HG03045 (cell line): ENCODE measurements around the gene DTWD2.
A peak's percentile ranks its signal among the peaks of the same experiment; 100 is the strongest.
"Not testable (repeated sequence)": the region's sequence is repeated elsewhere in the genome, so short reads cannot be mapped to it uniquely, and the experiment has no call there.

Source experiments
- ATAC-seq: cut with Tn5 transposase; IDR thresholded peaks from one replicate; pipeline ENCODE4 v1.9.1; 2021; ENCODE audit warnings: mild to moderate bottlenecking, moderate library complexity; ENCODE audit not compliant: unreplicated experiment

Gene DTWD2

DNA sequence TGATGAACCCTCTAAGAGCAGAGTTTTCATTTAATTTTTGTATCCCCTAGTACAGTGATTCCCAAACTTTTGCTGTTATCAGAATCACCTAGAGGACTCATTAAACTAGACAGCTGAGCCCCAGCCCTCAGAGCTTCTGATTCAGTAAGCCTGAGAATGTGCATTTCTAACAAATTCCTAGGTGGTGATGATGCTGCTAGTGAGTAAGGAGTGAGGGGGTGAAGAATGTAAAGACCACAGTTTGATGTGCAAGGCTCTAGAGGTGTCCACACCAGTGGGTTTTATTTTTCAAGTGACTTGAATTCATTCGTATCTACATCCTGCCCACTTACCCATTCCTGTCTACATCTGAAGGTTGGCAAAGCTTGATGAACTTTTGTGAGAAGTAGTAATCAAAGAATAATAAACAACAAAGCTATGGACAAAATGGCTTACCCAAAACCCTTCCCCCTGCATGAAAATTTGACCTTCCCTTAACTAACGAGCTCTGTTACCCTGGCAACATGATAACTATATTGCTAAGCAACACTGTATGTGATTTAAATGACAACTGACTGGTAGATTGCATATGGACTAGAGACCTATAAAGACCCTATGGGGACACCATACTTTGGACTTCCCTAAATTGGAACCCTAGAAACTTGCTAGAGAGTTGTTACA, 35.2 kb downstream of the DTWD2 start:
- no peak for ATAC-seq

DNA sequence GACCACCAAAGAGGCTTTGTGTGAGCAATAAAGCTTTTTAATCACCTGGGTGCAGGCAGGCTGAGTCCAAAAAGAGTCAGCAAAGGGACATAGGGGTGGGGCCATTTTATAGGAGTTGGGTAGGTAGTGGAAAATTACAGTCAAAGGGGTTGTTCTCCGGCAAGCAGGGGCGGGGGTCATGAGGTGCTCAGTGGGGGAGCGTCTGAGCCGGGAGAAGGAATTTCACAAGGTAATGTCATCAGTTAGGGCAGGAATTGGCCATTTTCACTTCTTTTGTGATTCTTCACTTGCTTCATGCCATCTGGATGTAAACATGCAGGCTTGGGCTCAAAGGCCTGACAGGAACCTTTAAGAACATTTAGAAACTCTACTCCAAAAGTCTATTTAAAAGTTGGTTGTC, 36.0 kb downstream of the DTWD2 start:
- not testable (repeated sequence) for ATAC-seq

GRCh38 chr5:118950354-118950753, 38.0 kb downstream of the DTWD2 start:
- ATAC-seq: not testable (repeated sequence)

DNA sequence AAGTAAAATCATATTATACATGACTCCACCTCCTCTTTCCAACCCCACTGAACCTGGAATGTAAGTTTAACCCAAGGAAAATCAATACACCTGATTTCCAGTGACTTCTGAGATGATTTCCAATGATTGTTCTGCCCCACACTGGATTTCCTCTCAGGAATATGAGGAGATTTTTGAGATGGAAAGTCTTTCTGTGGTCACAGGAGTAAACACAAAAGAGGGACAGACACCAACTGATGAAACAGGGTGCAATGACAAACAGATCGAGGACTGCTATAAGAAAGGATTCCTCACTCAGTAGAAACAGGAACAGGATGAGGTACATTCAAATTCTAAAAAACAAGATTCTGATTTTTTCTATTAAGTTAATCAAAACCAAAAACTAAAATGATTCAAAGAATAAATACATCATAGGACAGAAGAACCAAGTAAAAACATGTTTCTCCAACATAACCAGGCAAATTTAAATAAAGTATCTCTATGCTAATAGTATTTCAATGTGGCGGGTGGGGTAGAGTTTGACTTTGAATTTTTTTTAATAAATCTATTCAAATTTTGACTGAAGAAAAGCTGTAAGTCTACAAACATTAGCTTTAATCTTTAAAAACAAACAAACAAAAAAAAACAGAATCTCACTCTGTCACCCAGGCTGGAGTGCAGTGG, 42.1 kb downstream of the DTWD2 start:
- ATAC-seq: no peak

- ATAC-seq: no peak
These were observed 50.8 kb downstream of the DTWD2 start for GRCh38 chr5:118937393-118938061.

GRCh38 chr5:118933703-118934102, 54.6 kb downstream of the DTWD2 start:
- ATAC-seq: no peak

GRCh38 chr5:118931564-118931963, 56.8 kb downstream of the DTWD2 start:
- no peak for ATAC-seq

DNA sequence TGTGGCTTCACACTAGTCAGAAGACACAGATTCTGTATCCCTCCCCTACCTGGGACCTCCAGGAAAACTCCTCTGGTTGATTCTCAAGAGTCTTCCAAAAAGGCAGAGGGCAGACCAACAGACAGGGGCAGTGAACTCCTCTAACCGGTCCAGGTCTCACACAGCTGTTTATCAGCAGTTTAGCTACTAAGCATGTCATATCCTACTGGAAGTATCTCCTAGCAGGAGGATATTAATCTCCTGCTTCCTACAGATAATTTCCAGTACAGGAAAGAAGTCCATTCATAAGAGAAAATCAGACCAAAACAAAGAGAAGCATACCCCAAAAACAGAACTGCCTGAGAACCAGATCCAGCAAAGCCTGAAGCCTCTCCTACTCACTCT, 64.3 kb downstream of the DTWD2 start:
- ATAC-seq: no peak

DNA sequence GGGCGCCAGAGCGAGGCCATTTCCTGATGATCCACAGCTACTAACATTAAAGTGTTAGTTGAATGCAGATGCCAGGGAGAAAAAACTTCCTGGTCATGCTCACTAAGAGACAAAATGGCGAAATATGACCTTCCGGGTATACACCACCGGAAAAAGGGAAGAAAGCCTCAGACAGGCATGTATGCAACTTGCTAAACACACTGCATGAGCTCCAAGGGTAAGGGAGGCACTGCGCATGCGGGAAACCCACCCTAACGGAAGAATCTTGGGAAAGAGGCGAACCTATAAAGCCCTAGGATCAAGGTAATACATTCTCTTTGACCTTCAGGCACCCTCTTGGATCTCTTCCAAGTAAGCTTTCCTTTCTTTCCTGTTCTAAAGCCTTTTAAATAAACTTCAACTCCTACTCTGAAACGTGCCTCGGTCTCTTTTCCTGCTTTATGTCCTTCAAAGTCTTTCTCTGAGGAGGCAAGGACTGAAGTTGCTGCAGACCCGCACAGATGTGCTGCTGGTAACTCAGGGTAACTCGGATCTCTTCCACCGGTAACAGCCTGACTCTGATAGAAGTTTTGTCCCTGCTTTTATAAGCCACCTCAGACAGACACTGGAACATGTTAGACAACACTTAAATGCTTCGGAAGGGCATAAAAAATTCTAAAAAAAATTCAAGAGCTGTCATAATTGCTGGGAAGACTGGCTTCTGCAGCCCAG, 64.9 kb downstream of the DTWD2 start:
- no peak for ATAC-seq

GRCh38 chr5:118921866-118922265, 66.5 kb downstream of the DTWD2 start:
- no peak for ATAC-seq

DNA sequence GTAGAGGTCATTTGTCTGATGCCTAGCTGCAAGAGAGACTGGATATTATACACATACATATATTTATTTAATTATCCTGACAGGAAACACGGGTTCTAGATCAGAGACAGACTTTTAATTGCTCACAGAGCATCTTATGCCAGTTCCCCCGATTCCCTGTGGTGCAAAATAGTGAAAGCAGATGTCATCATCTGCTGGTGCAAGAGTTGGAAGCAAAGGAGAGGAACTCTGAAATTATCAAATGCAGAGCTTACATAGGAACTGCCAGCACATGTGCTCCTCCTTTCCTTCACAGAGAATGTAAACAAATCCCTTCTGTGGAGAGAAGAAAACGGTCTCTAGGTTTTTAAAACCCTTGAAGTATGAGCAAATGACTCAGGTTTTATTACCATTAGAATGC, 69.3 kb downstream of the DTWD2 start:
- ATAC-seq: no peak

GRCh38 chr5:118918232-118918631, 70.1 kb downstream of the DTWD2 start:
- ATAC-seq: peak; percentile 60

DNA sequence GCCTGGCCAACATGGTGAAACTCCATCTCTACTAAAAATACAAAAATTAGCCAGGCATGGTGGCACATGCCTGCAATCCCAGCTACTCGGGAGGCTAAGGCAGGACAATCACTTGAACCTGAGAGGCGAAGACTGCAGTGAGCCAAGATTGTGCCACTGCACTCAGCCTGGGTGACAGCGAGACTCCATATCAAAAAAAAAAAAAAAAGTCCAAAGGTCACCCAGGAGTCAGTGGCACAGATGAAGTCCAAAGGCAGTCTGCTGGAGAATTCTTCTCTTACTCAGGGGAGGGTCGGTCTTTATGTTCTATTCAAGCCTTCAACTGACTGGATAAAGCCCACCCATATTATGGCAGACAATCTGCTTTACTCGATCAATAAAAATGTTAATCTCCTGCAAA, 80.8 kb downstream of the DTWD2 start:
- ATAC-seq: not testable (repeated sequence)

DNA sequence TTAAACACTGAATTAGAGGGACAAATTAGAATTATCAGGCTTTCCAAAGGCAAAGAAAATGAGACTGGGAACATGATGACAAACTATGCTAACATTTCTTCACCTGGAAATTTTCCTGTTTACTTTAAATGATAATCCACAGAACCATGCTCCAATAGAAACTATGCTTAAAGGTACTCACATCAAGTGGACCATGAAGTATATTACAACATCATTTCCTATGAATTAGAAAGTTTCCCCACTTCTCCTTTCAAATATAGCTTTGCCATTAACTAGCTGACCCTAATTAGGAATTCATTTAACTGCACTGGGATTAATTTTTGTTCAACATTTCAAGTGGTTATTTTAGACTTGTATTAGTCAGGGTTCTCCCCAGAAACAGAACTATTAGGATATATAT, 81.4 kb downstream of the DTWD2 start:
- ATAC-seq: no peak

GRCh38 chr5:118905196-118905595, 83.2 kb downstream of the DTWD2 start:
- no peak for ATAC-seq

DNA sequence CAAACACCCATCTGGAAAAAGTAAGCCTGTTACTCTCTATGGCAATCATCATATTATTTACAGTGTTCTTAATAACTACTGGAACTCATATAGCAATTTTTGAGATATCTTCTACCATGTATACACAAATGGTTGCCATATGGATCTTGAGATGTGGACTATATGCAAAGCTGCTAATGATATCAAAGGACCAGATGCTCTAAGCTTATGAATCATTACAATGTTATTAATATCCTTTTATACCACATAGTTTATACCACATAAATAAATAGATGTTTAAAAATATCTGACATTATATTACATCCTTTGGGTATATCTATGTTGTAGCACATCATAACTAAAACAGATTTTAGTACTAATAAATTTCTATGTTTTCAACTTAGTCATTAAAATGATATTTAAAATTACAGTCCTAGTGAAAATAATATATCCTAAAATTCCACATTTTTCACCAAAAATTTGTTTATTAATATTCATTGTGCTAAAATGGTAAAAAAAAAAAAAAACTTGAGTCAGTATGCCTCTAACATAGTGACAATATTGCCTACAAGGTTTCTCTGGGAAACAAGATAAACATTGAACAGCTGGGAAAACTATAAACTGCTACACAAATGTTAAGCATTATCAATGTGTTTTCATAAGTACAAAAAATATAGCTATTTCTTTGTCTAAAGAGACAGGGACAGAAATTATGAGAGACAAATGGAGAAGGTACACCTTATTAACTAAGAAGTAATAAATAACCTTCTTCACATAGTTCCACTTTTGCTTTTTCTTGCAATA, 85.5 kb downstream of the DTWD2 start:
- ATAC-seq: no peak

DNA sequence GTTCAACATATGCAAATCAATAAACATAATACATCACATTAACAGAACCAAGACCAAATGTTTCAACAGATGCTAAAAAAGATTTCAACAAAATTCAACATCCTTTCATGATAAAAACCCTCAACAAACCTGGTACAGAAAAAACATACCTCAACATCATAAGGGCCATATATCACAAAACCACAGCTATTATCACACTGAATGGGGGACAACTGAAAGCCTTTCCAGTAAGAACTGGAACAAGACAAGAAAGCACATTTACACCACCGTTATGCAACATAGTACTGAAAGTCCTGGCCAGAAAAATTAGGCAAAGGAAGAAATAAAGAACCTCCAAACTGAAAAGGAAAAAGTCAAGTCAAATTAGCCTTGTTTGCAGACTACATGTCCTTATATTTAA, 93.6 kb downstream of the DTWD2 start:
- ATAC-seq: no peak

DNA sequence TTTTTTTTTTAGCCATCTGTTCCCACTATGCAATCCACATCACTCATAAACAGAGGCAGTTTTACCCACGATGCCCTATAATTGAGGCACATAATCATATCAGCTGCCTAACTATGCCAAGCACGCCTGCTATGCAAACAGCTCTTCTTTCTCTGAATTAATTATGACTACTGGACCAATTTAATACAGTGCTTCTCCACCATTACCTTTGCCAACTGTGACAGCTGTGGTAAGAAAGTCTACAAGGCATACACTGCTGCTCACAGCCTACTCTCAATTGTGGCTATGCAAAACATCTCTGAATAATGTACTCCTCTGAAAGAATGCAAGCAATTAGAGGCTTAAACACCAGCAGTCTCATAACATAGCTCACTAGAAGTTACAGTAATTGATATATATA, 97.1 kb downstream of the DTWD2 start:
- no peak for ATAC-seq

GRCh38 chr5:118889165-118889564, 99.2 kb downstream of the DTWD2 start:
- no peak for ATAC-seq

GRCh38 chr5:118888556-118888955, 99.8 kb downstream of the DTWD2 start:
- ATAC-seq: no peak

DNA sequence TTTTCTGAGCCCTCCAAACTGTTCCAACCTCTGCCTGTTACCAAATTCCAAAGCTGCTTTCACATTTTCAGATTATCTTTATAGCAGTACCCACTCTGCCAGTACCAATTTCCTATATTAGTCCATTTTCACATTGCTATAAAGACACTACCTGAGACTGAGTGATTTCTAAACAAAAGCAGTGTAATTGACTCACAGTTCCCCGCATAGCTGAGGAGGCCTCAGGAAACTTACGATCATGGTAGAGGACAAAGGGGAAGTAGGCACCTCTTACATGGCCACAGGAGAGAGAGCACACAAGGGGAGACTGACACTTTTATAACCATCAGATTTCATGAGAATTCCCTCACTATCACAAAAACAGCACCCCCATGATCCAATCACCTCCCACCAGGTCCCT, 105.0 kb downstream of the DTWD2 start:
- ATAC-seq: no peak
